ENCODE data around the gene NAP1L1.

- TF ChIP-seq CTCF (IDR thresholded peaks at IDR 0.05; ENCODE audit: low read length) (no peak), EZH2 (IDR thresholded peaks at IDR 0.05; ENCODE audit: borderline replicate concordance, low read length) (no peak)
Observed at GRCh38 chr12:76007640-76008039, 76.8 kb downstream of the NAP1L1 start.

Measured in OCI-LY1 (cell line).